ENCODE data around the gene CC2D2A. TPM values are rescaled to one million over a fixed set of nuclear protein-coding genes. Genes with fewer than 3 reads are reported as not detected.

CC2D2A gene
- total and polyA plus RNA-seq, 9 of the 15 experiments (the other 6 are each of a cell fraction or from before 2014, with no cell fraction given) = 0.36 to 2.5 (median 1.6) TPM

DNA sequence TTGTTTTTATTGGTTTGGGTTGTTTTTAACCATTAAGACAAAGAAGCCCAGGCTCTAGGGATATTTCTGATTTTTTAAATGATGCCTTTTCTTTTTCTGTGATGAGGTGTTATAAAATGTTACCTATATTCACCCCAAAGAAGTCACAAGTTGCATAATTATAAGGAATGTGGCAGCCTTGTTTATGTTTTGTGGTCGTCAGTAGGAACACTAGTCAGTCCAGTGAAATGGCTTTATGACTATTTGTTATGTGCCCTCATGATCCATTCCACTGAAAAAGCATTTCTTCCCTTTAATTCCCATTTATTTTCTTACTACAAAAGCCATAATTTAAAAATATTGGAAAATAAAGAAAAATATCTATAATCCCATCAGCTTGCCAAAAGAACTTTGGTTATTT, 34.4 kb downstream of the CC2D2A start:
- in situ Hi-C loops (cut with MboI) = no loop called here
- Histone ChIP-seq H3K36me3 (ENCODE audit: control insufficient read depth, insufficient read depth, low read length) (no peaks in the 10 kb centered on the region), H3K9me3 (replicated peaks; ENCODE audit: control insufficient read depth, insufficient read depth, low read depth, low read length) (no peaks in the 10 kb centered on the region), H3K4me3 (no peak overlapping the region), H4K20me1 (replicated peaks; ENCODE audit: control insufficient read depth, insufficient read depth, low read length) (no peaks in the 10 kb centered on the region), H3K9me1 (ENCODE audit: control insufficient read depth, insufficient read depth, low read length) (no peaks in the 10 kb centered on the region), H3K27ac (ENCODE audit: extremely low read depth, low read depth, low read length) (no peak overlapping the region), H3K27me3 (ENCODE audit: control insufficient read depth in 2 of 2, insufficient read depth in 2 of 2, low read length in 2 of 2) (peaks cover 0 to 4% of the 10 kb centered on the region in 2 experiments; a peak in 3 of 5 replicates), H3K79me2 (ENCODE audit: control insufficient read depth, insufficient read depth, low read length) (no peaks in the 10 kb centered on the region), H2AFZ (ENCODE audit: low read depth, low read length) (no peak overlapping the region), H3K4me1 (replicated peaks in 1 of 2; ENCODE audit: control insufficient read depth in 2 of 2, insufficient read depth in 2 of 2, low read length in 2 of 2) (no peaks in the 10 kb centered on the region), H3K9ac (ENCODE audit: insufficient read depth in 1 of 2, low read depth in 2 of 2, low read length in 2 of 2) (no peak overlapping the region), H3K4me2 (ENCODE audit: insufficient read depth, low read length) (no peak overlapping the region)
- intact Hi-C loops (cut with micrococcal nuclease) = no loop called here
- FAIRE-seq = no peak
- ATAC-seq = no peak
- DNase-seq (ENCODE audit: extremely low read depth in 1 of 4, low spot score in 3 of 4) = no peak
- ChIA-PET POLR2A (no interaction called here), CTCF (ENCODE audit: low intra/inter-chr PET ratio) (no interaction called here)
- BruUV-seq (replicated peaks) = no TSS peak
- 25% methylated on average over 1 of the region's 1 CpG for WGBS (ENCODE audit: insufficient coverage, low coverage, missing lambda C conversion rate)
- TF ChIP-seq SFPQ (IDR thresholded peaks at IDR 0.05; ENCODE audit: low read depth, low read length) = no peak
- TF ChIP-seq, protein P1, sequence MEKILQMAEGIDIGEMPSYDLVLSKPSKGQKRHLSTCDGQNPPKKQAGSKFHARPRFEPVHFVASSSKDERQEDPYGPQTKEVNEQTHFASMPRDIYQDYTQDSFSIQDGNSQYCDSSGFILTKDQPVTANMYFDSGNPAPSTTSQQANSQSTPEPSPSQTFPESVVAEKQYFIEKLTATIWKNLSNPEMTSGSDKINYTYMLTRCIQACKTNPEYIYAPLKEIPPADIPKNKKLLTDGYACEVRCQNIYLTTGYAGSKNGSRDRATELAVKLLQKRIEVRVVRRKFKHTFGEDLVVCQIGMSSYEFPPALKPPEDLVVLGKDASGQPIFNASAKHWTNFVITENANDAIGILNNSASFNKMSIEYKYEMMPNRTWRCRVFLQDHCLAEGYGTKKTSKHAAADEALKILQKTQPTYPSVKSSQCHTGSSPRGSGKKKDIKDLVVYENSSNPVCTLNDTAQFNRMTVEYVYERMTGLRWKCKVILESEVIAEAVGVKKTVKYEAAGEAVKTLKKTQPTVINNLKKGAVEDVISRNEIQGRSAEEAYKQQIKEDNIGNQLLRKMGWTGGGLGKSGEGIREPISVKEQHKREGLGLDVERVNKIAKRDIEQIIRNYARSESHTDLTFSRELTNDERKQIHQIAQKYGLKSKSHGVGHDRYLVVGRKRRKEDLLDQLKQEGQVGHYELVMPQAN (IDR thresholded peaks at IDR 0.05; ENCODE audit: borderline replicate concordance) = no peak
- TF ChIP-seq, protein P2, sequence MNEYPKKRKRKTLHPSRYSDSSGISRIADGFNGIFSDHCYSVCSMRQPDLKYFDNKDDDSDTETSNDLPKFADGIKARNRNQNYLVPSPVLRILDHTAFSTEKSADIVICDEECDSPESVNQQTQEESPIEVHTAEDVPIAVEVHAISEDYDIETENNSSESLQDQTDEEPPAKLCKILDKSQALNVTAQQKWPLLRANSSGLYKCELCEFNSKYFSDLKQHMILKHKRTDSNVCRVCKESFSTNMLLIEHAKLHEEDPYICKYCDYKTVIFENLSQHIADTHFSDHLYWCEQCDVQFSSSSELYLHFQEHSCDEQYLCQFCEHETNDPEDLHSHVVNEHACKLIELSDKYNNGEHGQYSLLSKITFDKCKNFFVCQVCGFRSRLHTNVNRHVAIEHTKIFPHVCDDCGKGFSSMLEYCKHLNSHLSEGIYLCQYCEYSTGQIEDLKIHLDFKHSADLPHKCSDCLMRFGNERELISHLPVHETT (CRISPR knock-in tag; conservative IDR thresholded peaks at IDR 0.05 in 1 of 2, IDR thresholded peaks at IDR 0.05 in 1 of 2) = no peak
- TF ChIP-seq, protein P3, sequence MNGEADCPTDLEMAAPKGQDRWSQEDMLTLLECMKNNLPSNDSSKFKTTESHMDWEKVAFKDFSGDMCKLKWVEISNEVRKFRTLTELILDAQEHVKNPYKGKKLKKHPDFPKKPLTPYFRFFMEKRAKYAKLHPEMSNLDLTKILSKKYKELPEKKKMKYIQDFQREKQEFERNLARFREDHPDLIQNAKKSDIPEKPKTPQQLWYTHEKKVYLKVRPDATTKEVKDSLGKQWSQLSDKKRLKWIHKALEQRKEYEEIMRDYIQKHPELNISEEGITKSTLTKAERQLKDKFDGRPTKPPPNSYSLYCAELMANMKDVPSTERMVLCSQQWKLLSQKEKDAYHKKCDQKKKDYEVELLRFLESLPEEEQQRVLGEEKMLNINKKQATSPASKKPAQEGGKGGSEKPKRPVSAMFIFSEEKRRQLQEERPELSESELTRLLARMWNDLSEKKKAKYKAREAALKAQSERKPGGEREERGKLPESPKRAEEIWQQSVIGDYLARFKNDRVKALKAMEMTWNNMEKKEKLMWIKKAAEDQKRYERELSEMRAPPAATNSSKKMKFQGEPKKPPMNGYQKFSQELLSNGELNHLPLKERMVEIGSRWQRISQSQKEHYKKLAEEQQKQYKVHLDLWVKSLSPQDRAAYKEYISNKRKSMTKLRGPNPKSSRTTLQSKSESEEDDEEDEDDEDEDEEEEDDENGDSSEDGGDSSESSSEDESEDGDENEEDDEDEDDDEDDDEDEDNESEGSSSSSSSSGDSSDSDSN (IDR thresholded peaks at IDR 0.05; ENCODE audit: borderline replicate concordance in 1 of 2, low read depth in 2 of 2, low read length in 2 of 2) = no peak

Data from K562 (cell line).